ENCODE results near the gene USP31. TPM values are rescaled to one million over a fixed set of nuclear protein-coding genes. Genes with fewer than 3 reads are reported as not detected.

The USP31 gene
- total and polyA plus RNA-seq, 2 of the 13 experiments (the other 11 are each of a cell fraction or from before 2014, with no cell fraction given) = 22.5 to 23.3 TPM

GRCh38 chr16:23026784-23027362 lies 122.4 kb downstream of the USP31 start (continued):
- no peak for TF ChIP-seq PBX2 (CRISPR knock-in tag; IDR thresholded peaks at IDR 0.05)
- TF ChIP-seq ZBTB7A (CRISPR knock-in tag; IDR thresholded peaks at IDR 0.05) = peak; percentile 64; the same call in 1 of the 2 replicates
- no peak for TF ChIP-seq RCOR2 (CRISPR knock-in tag; IDR thresholded peaks at IDR 0.05)
- peak; percentile 78; the same call in 1 of the 2 replicates for TF ChIP-seq THRA (CRISPR knock-in tag; IDR thresholded peaks at IDR 0.05; ENCODE audit: borderline replicate concordance)
- no peak for TF ChIP-seq KDM6A (CRISPR knock-in tag; IDR thresholded peaks at IDR 0.05; ENCODE audit: low read depth)
- no peak for TF ChIP-seq NCOA5 (CRISPR knock-in tag; IDR thresholded peaks at IDR 0.05)
- TF ChIP-seq CBX1 (IDR thresholded peaks at IDR 0.05; ENCODE audit: low read depth) = no peak
- no peak for TF ChIP-seq ZFYVE20 (CRISPR knock-in tag; IDR thresholded peaks at IDR 0.05; ENCODE audit: borderline replicate concordance, low read depth)
- no peak for TF ChIP-seq DR1 (CRISPR knock-in tag; IDR thresholded peaks at IDR 0.05)
- TF ChIP-seq AKNA (CRISPR knock-in tag; IDR thresholded peaks at IDR 0.05; ENCODE audit: borderline replicate concordance) = peak; percentile 71; the same call in 1 of the 2 replicates
- no peak for TF ChIP-seq ZNF513 (CRISPR knock-in tag; conservative IDR thresholded peaks at IDR 0.05)
- TF ChIP-seq ZNF543 (CRISPR knock-in tag; IDR thresholded peaks at IDR 0.05) = no peak
- TF ChIP-seq ZNF343 (CRISPR knock-in tag; IDR thresholded peaks at IDR 0.05) = no peak
- TF ChIP-seq RARG (CRISPR knock-in tag; IDR thresholded peaks at IDR 0.05; ENCODE audit: low read depth) = no peak
- no peak for TF ChIP-seq ZNF670 (CRISPR knock-in tag; IDR thresholded peaks at IDR 0.05; ENCODE audit: borderline replicate concordance)
- no peak for TF ChIP-seq U2AF1 (optimal IDR thresholded peaks at IDR 0.05; ENCODE audit: low read depth, low read length)
- 0 out of 2 replicates have a peak, but pooled peaks have one; percentile 63 for TF ChIP-seq ZNF160 (CRISPR knock-in tag; IDR thresholded peaks at IDR 0.05)
- no peak for TF ChIP-seq ZNF30 (CRISPR knock-in tag; IDR thresholded peaks at IDR 0.05)
- TF ChIP-seq NONO (IDR thresholded peaks at IDR 0.05) = no peak
- TF ChIP-seq NONO (CRISPR knock-in tag; conservative IDR thresholded peaks at IDR 0.05) = no peak
- 0 out of 2 replicates have a peak, but pooled peaks have one; percentile 27 for TF ChIP-seq PHF20 (CRISPR knock-in tag; IDR thresholded peaks at IDR 0.05)
- TF ChIP-seq HNRNPLL (IDR thresholded peaks at IDR 0.05; ENCODE audit: low read depth, low read length, poor library complexity, severe bottlenecking) = no peak
- peak; percentile 65; the same call in 1 of the 2 replicates for TF ChIP-seq RARA (CRISPR knock-in tag; IDR thresholded peaks at IDR 0.05)

Measured in HepG2 (cell line).